ENCODE results near the gene AASDHPPT.

DNA sequence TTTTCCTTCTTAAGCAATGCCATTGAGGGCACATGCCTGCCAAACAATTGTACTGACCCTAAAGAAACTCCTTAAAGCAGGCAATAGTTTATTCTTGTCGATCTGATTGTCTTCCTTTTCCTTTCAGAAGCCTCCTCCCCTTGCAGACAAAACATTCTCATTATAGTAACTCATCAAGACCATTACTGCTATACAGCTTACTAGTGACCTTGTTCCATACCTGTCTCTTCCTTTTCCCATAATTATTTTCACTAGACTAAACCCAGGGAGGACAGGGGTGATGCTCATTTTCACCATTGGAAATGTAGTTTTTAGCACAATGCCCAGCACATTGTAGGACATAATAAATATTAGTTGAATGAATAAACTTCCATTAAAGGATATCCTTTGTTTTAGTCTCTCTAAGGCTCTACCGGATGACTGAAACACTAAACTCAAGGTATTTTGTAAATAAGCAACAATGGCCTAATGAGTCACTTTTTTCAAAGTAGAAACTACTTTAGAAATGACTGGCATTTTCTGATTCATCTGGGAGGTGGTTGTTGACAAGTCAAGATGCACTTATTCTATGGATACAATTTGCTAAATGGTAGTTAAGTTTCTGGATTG, 46.2 kb upstream of the AASDHPPT start:
- TF ChIP-seq, protein P1, sequence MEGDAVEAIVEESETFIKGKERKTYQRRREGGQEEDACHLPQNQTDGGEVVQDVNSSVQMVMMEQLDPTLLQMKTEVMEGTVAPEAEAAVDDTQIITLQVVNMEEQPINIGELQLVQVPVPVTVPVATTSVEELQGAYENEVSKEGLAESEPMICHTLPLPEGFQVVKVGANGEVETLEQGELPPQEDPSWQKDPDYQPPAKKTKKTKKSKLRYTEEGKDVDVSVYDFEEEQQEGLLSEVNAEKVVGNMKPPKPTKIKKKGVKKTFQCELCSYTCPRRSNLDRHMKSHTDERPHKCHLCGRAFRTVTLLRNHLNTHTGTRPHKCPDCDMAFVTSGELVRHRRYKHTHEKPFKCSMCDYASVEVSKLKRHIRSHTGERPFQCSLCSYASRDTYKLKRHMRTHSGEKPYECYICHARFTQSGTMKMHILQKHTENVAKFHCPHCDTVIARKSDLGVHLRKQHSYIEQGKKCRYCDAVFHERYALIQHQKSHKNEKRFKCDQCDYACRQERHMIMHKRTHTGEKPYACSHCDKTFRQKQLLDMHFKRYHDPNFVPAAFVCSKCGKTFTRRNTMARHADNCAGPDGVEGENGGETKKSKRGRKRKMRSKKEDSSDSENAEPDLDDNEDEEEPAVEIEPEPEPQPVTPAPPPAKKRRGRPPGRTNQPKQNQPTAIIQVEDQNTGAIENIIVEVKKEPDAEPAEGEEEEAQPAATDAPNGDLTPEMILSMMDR (conservative IDR thresholded peaks at IDR 0.05 in 1 of 2, IDR thresholded peaks at IDR 0.05 in 1 of 2; ENCODE audit: extremely low read depth in 1 of 2, insufficient read depth in 1 of 2, low read depth in 1 of 2, low read length in 2 of 2) = no peak
- TF ChIP-seq EZH2 (IDR thresholded peaks at IDR 0.05; ENCODE audit: borderline replicate concordance, low read length) = no peak

Data from mammary epithelial cell (primary cell).